NCI-H2171 treated with DMSO at 0.1 percent for 48 hours (cell line): ENCODE data around the gene HIVEP2.

Experiments used
- DNase-seq: peaks from one replicate; lab custom pipeline; 2025; lab: John Stamatoyannopoulos, UW

HIVEP2 gene

DNA sequence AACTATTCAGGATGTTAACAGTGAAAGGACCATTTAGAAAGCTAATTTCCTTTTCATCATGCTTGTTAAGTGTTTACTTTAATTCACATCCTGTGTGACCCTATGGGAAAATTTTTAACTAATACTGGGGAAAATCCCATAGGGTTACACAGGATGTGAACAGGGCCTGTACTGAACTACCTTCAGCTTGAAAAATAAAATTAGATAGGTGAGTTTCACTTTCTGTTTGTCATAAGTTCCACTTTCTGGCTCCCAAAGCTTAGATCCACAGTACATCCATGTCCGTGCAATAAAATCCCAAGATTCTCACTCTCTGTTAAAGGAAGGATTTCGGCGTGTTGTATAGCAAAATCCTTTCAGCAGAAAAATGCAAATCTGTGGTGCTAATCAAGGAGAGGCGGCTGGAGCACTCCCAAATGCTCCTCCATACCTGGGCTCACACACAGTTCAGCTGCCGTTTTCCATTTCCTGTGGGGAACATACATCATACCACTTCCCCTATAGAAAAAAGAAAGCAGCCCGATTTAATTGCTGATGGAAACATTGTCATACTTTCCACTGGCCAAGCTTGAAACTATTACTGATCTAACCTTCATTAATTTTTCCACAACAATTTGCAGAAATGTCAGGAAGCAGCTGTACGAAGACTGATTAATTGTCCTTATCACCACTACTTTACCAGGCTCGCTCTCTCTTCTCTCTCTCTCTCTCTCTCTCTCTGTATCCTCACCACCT lies 125.2 kb downstream of the HIVEP2 start:
- peak; percentile 57 for DNase-seq

DNA sequence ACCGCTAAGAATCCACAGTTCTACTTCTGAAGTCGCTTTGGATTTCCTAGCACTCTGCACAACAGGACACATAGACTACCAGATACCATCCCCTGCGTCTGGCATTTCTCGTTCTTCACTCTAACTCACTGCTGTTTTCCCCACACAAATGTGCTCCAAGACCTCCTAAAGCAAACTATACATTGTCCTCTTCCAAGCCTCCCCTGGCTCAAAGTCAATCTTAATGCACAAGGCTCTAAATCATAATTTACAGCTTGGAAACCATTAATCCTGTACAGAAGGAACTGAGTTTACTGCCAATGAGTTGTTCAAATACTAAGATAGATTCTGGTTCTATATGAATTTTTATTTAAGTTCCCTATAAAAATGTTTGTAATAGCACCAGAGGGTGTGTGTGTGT lies 128.5 kb downstream of the HIVEP2 start:
- DNase-seq, result no peak

DNA sequence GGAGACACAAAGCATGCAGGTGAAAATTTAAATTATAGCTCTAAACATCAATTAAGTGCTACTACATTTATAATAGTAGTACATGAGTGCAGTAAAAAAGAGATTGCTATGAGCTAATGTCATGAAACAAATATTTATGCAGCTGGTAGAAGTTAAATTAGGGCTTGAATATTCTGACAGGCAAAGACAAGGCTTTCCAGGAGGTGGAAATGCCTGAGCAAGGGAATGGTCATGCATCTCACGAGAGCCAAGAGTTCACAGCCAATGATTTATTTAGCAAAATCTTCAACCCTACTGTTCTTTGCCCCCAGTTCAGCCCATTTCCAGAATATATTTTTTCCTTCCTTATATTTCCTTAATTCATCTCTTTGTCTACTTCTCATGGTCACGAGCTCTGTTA lies 128.9 kb downstream of the HIVEP2 start:
- DNase-seq, result no peak

DNA sequence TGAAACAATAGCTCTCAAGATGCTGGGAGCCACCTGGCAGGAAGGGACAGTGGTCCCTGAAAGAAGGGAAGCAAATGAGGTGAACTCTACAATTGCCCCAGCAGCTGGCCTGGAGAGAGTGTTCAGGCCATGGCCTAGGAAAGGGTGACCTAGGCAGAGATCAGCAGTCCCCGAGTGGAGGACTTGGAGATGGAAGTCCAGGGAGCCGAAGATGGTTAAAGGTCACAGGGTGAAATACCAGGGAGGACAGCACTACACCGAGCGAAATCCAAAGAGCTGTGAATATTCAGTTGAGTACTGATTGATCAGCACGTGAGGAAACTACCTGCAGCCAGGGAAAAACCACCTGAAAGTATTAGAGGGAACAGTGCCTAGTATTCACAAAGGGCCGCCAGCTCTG lies 133.1 kb downstream of the HIVEP2 start:
- DNase-seq, result no peak

DNA sequence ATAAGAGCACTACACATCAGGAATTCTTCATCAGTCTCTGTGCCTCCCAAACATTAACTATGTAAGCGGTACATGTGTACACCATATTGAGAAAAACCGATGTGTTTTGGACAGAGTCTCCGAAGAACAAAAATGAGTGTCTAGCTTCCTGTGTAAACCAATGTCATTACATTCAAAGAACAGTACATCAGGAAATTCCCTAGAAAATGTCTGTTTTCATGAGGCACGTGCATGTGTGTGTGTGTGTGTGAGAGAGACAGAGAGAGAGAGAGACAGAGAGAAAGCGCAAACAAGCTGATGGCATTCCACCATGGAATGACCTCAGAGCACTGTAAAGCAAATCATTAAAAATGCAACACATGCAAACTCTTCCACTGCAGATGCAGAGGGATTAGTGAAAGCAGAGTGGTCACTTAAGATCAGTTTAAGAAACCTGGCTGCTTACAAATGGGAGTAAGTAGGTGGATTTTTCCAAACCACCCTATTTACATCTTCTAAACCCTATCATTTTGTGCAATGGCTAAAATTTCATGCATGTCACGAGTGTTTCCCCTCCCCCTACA lies 133.9 kb downstream of the HIVEP2 start:
- DNase-seq, result no peak

DNA sequence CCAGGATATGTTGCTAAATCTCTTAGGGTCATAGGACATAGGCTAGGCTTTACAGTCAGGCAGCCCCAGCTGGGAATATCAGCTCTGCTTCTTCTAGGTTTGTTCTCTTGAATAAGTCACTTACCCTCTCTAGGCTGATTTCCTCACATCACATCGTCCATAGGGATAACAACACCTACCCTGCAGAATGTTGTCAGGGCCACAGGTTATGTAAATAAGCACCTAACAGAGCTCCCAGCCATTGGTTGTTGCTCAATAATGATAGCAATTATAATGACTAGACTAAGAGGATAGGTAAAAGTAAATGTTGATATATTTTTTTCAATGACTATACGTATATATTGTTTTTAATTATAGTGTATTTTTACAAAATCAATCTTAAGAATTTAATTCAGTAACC lies 135.0 kb downstream of the HIVEP2 start:
- DNase-seq, result no peak

DNA sequence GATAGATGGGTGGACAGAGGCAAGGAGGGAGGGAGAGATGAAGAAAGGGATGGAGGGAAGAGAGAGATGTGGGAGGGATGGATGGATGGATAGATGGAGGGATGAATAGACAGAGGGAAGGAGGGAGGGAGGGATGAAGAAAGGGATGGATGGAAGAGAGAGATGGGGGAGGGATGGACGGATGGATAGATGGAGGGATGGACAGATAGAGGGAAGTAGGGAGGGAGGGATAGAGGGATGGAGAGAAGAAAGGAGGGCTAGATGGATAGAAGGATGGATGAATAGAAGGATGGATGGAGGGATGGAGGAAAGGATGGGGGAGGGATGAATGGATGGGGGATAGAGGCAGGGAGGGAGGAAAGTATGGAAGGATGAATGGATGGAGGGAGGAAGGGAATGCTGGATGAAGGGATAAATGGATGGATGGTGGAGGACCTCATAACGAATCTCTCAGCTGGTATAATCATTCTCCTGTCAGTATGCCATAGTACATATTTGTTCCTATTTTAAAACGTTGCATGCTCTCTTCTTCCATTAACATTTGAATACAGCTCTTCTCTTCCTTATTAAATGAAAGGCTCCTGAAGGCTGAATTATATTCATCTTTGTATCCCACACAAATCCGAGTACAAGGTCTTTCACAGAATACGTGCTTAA lies 136.4 kb downstream of the HIVEP2 start:
- DNase-seq, result no peak

DNA sequence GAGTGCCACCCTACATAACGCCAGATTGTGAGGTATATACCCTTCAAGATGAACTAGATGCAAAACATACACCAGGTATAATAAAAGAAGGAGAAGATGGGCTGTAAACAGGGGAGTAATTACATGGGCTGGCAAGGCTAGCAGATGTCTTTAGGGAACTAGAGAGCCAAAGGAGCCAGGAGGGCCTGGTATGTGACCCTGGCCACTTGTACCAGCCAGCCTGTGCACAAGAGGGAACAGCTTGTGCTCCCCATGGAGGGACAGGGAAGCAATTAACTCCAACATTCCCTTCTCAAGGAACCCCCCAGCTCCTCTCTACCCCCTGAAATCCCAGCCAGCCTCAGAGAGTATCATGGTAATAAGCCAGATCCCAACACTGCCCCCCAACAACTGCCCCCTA lies 139.9 kb downstream of the HIVEP2 start:
- DNase-seq, result peak; percentile 27

DNA sequence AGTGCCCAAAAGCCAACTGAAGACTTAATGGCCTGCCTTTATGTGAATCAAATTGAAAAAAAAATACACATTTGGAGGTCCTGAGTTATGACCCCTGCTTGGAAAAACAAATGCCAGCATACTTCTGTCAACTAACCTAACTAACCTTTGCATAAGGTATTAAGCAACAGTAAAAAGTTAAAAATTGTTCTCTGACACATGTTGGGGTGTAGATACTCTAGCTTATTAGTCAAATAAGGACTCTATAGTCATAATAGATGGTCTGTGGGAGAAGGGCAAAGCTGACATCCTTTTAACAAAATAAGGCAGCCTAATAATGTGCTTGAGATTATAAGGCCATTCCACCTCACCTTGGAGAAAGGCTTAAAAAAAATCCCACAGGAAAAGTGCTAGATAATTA lies 140.5 kb downstream of the HIVEP2 start:
- DNase-seq, result no peak

DNA sequence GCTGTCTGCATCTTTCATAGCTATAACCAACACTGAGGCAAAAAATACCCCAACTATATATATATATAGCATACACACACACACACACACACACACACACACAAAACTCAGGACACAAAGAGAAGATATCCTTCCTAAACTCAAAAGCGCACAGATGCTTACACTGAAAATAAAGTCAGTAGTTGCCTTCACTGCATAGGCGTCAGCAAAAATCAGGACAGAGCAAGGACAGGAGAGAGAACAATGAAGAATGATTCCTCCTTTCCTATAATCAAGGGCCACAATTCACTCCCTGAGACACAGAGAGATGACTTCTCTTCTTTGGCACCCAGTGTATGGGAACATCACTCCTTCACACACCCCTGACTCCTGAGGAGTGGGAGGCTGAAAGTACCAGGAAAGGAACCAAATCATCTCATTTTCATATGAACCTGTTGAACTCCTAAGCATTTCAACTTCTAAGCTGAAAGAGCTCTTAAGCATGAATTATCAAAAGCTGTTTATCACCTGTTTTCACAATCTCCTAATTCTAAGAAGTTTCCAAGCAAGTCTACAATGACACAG lies 141.4 kb downstream of the HIVEP2 start:
- no peak for DNase-seq

DNA sequence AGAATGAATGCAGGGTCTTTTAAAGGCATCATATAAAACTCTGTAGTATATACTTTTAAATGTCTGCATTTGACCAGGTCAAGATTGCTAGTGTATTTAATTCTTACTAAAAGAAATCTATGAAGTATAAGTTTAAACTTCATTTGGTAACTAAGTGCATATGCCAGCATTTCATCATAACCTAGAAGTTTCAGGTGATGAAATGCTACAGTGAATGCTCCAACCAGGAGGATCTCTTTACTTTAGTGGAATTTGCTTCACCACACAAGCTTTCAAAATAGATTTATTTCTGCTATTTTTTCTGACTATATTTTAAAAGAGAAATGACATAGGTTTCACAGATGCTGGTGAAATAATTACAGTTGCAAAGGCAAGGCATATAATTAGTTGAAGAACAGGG lies 141.9 kb downstream of the HIVEP2 start:
- DNase-seq, result no peak

DNA sequence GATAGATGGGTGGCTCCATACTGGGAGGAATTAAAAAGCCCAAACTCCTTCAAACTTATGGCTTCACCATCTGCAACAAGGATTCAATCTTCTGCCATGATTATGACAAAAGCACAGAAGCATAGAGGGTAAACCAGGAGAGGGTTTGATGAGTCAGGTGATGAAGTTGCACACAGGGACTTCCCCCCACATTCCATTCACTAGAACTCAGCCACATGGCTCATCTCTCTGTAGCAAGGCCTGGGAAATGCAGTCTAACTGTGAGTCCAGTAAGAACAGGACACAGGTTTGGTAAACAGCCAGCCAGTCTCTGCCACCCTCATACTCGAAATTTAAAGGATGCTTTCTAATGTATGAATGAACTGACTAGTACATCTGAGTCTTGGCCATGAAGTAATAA lies 142.9 kb downstream of the HIVEP2 start:
- no peak for DNase-seq

DNA sequence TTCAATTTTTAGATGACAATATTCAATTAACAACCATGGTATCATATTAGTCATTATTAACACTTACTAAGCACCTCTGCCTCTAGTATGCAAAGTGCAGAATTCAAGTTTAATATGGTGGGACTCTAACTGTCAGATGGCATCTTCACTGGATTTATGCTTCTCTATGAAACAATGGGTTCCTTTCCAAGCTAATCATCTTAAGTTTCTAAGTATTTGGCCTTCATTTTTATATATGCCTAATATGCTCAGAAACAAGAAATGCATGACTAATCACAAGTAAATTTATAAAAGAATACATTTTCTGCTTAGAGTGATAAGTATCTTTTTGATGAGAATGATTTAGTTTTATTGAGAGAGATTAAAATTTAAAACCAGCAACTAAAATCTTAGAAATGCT lies 144.7 kb downstream of the HIVEP2 start:
- DNase-seq, result no peak

DNA sequence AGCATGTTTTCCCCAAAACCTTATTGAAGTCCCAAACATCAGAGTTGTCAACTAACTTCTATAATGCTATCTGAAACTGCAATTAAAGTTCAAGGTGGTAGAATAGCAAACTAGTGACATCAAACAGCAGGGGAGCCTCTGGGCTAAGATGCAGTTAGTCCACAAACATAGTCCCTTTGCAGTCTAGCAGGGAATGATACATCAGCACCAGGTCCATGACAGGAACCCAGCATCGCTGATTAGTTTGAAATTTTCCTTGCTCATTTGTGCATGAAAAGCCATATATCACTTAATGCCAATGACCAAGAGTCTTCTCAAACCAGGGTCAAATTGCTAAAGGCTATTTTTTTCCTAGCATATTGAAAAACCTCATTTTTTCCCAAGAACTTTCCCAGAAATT lies 145.3 kb downstream of the HIVEP2 start:
- DNase-seq, result no peak

DNA sequence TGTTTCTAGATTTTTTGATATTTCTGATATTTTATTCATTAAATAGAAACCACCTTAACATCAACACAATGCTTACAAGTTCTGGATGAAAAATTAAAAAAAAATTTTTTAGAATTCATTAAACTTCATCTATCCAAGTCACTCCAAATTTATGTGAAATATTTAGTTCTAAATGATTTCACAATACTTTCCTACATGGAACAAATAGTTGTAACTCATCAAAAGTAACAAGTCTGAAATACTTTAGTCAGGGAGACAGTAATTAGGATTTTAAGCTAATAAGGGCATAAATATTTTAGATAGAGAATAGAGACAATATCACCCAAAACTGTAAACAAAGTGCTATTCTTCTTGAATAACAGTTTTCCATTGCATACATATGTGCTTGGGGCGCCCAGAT lies 147.8 kb downstream of the HIVEP2 start:
- no peak for DNase-seq

DNA sequence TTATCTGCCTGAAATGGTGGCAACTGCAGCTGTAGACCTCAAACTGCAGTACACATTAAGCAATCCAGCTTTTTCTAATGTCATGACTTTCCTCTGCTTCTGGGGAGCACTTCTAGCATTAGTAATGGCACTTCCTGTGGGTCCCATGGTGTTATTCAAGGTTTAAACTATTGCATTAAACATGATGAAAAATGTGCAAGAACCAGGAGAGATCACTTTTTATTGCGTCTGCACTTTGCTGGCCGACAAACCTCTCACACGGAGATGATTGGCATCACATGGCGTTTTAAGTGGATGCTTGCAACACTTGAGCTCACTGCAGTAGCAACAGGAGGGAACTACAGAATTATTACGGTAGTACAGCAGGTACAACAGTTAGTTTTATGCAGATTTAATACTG lies 148.4 kb downstream of the HIVEP2 start:
- DNase-seq, result no peak

DNA sequence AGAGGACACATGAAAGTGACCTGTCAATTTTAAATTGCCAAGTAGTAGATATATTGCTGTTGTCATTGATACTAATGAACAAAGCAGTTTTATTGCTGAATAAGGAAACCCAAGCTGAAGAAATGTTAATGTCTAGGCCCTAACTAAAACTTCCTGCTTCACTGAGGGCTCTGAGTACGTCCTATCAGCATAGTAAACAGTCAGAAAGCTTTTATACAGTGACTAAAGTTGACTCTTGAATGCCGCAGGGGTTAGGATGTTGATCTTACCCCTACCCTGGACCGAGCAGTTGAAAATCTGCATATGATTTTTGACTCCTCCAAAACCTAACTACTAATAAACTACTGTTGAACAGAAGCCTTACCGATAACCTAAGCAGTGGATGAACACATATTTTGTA lies 149.0 kb downstream of the HIVEP2 start:
- no peak for DNase-seq

DNA sequence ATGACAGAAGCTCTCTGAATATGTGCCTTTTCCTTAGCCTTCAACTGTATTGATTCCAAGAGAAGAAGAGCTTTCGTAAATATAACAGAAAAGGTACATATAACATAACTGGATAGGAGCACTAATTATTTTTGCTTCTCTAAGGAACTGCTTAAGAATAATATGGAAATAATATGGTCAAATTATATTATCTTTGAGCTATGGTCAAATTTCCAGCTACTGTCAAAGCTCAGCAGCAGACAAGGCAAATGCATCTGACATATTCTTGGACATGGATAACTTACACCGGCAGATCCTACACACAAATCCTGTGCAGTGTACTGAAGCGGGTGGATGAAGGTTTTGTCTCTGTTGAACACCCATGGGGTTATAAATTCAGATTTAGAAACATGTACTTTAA lies 150.6 kb downstream of the HIVEP2 start:
- no peak for DNase-seq

DNA sequence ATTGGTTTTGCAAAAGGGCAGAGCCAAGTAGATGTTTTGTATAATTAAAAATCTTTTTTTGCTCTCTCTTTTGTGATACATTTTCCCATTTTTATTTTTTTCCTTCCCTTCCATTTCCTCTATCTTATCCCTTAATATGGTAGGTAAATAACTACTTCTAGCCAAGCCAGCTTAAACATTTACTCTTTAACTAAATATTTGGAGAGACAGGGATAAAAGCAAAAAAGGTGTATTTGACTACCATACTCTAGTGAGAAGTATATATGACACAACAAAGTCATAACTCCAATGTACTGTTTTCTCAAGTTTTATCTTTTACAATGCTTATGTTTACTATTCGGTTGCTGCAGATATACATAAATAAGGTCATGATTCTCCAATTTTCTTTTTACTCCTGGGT lies 154.7 kb downstream of the HIVEP2 start:
- DNase-seq, result no peak

DNA sequence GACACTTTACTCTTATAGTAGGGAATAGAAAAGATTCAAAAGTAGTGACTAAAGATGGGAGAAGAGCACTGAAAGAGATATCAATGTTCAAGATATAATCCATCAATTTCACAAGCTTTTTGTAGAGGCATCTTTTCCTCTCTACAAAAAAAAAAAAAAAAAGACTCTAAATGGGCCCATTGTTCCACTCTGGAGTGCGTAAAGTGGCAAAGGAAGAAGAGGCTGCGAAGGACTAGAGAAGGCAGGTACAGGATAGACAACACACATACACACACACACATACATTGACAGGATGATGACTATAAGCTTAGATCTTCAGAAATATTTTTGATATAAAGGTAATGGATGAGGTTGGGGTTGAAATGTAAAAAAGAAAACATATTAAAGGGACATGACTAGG lies 157.6 kb downstream of the HIVEP2 start:
- DNase-seq, result no peak

DNA sequence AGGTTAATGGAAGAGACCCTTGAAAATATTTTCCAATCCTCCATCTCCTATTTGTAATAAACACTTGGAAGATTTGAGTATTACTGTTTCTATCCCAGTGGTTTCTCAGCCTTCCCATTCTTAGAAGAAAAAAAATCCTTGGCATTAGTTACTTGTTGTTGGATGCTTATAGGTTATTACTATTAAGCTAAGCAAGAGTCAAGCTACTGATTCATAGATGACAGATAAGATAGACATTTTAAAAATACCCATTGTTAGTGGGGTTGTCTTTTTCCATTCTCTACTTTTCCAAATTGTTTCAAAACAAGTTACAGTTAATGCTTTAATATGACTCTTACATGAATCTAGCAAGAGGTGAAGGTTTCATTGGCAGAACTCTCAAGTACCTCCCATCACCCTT lies 158.5 kb downstream of the HIVEP2 start:
- DNase-seq, result no peak

DNA sequence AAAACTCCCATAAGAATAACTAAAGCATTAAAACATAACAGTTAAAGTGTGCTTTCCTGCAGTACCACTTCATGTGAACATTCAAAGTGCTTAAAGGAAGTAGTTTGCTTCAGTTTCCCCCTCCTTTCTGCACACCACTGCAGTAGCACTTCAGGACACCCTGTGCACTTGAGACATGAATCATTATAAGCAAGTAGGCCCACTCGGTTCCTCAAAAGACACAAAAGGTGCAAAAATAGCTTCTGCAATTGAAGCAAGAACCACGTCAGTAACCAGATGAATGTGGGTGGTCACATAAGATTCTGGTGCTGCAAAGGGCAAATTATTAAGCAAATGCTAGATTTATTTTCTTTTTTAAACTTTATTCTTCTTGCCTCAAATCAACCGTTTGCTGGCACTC lies 160.6 kb downstream of the HIVEP2 start:
- no peak for DNase-seq

DNA sequence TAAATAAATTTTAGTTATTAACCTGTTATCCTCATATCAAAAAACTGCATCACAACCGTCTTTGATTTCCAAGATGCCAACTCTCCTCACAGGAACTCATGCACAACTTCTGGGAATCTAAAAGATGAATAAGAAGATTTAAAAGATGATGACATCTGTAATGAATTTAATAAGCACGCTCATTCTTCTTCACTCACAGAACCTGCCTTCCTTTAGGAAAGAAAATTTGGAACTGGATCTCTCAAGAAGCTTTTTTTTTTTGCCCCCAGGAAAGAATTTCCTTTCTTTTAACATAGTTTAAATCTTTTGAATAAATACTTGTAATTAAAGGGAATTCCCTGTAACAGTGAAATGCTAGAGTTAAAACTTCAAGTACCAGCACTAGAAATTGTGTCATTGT lies 161.5 kb downstream of the HIVEP2 start:
- DNase-seq, result no peak
